ENCODE data around the gene DNAJC21.

DNAJC21 gene

DNA sequence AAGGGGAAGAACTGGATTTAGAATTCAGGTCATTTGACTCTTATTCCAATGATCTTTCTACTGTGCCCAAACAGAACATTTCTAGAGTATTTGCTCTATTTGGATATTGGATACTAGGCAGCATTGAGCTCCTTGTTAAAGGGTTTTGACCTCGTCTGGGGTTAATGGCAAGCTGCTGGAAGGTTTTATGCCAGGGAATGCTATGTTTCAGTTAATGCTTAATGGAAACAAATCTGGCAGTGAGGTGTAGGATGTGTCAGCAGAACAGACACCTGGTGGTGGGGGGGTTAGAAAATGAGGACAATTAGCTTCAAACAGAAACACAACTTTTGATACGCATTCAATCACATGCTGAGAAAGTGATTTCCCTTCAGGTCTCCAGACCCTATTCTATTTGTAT is 66.9 kb downstream of the DNAJC21 start:
- H3K18ac ChIP-seq (ENCODE audit: low read length): no peak overlapping the region
- no peak overlapping the region for H3K4me3 ChIP-seq (ENCODE audit: low read length in 2 of 2)
- no peaks in the 10 kb centered on the region for H3K9me3 ChIP-seq (replicated peaks in 1 of 2; ENCODE audit: control insufficient read depth in 2 of 2, insufficient read depth in 1 of 2, low read depth in 1 of 2, low read length in 2 of 2)
- H2AK5ac ChIP-seq (ENCODE audit: low read depth, low read length): no peak overlapping the region
- no peak overlapping the region for H3K9ac ChIP-seq (ENCODE audit: low read depth, low read length, poor library complexity)
- H3K27me3 ChIP-seq (ENCODE audit: control insufficient read depth in 3 of 3, insufficient read depth in 3 of 3, low read depth in 1 of 3, low read length in 3 of 3): no peaks in the 10 kb centered on the region
- no peak overlapping the region for H2BK15ac ChIP-seq (ENCODE audit: low read length)
- H3K27ac ChIP-seq (replicated peaks; ENCODE audit: low read length): no peak overlapping the region
- H3K4me2 ChIP-seq (ENCODE audit: insufficient read depth, low read length, poor library complexity, severe bottlenecking): no peak overlapping the region
- H2BK5ac ChIP-seq (ENCODE audit: low read length): no peak overlapping the region
- H2BK120ac ChIP-seq (ENCODE audit: low read depth, low read length): no peak overlapping the region
- H2BK12ac ChIP-seq (ENCODE audit: low read length): no peak overlapping the region
- H3K23ac ChIP-seq (ENCODE audit: low read depth, low read length, poor library complexity): no peak overlapping the region
- H3K4me1 ChIP-seq (ENCODE audit: control insufficient read depth in 2 of 2, insufficient read depth in 1 of 2, low read depth in 1 of 2, low read length in 2 of 2): no peaks in the 10 kb centered on the region
- no peak overlapping the region for H3K14ac ChIP-seq (ENCODE audit: low read length)
- H3K4ac ChIP-seq (ENCODE audit: low read length): no peak overlapping the region
- H4K91ac ChIP-seq (ENCODE audit: low read depth, low read length, poor library complexity): no peak overlapping the region
- H4K8ac ChIP-seq (ENCODE audit: low read depth, low read length): no peak overlapping the region
- no peak overlapping the region for H2AFZ ChIP-seq (ENCODE audit: low read length)
- H3K79me1 ChIP-seq (ENCODE audit: low read depth, low read length): no peaks in the 10 kb centered on the region
- WGBS, 2 donors (ENCODE audit: extremely low coverage in 2 of 2, insufficient read length in 2 of 2, insufficient replicate concordance in 1 of 2): no CpG with 5 or more reads among the region's 2 CpGs
- no peaks in the 10 kb centered on the region for H3K36me3 ChIP-seq (replicated peaks in 1 of 2; ENCODE audit: control insufficient read depth in 2 of 2, insufficient read depth in 2 of 2, low read length in 2 of 2)
- DNase-seq (ENCODE audit: low spot score): no peak

- H2BK120ac ChIP-seq (ENCODE audit: low read depth, low read length): no peak overlapping the region
- H3K36me3 ChIP-seq (replicated peaks in 1 of 2; ENCODE audit: control insufficient read depth in 2 of 2, insufficient read depth in 2 of 2, low read length in 2 of 2): no peaks in the 10 kb centered on the region
- no peak overlapping the region for H2AK5ac ChIP-seq (ENCODE audit: low read depth, low read length)
- H3K23ac ChIP-seq (ENCODE audit: low read depth, low read length, poor library complexity): no peak overlapping the region
- no peak overlapping the region for H2BK12ac ChIP-seq (ENCODE audit: low read length)
- H3K18ac ChIP-seq (ENCODE audit: low read length): no peak overlapping the region
- no CpG with 5 or more reads among the region's 6 CpGs for WGBS, 2 donors (ENCODE audit: extremely low coverage in 2 of 2, insufficient read length in 2 of 2, insufficient replicate concordance in 1 of 2)
- no peak overlapping the region for H4K91ac ChIP-seq (ENCODE audit: low read depth, low read length, poor library complexity)
- no peak overlapping the region for H2AFZ ChIP-seq (ENCODE audit: low read length)
- no peak overlapping the region for H3K14ac ChIP-seq (ENCODE audit: low read length)
- H2BK5ac ChIP-seq (ENCODE audit: low read length): no peak overlapping the region
- H4K8ac ChIP-seq (ENCODE audit: low read depth, low read length): no peak overlapping the region
- DNase-seq (ENCODE audit: low spot score): no peak
- H3K4me1 ChIP-seq (ENCODE audit: control insufficient read depth in 2 of 2, insufficient read depth in 1 of 2, low read depth in 1 of 2, low read length in 2 of 2): no peaks in the 10 kb centered on the region
- no peaks in the 10 kb centered on the region for H3K27me3 ChIP-seq (ENCODE audit: control insufficient read depth in 3 of 3, insufficient read depth in 3 of 3, low read depth in 1 of 3, low read length in 3 of 3)
- no peak overlapping the region for H3K9ac ChIP-seq (ENCODE audit: low read depth, low read length, poor library complexity)
- H3K9me3 ChIP-seq (replicated peaks in 1 of 2; ENCODE audit: control insufficient read depth in 2 of 2, insufficient read depth in 1 of 2, low read depth in 1 of 2, low read length in 2 of 2): no peaks in the 10 kb centered on the region
- H3K4me3 ChIP-seq (ENCODE audit: low read length in 2 of 2): no peak overlapping the region
- no peak overlapping the region for H3K4ac ChIP-seq (ENCODE audit: low read length)
- H3K4me2 ChIP-seq (ENCODE audit: insufficient read depth, low read length, poor library complexity, severe bottlenecking): no peak overlapping the region
- H2BK15ac ChIP-seq (ENCODE audit: low read length): no peak overlapping the region
- H3K79me1 ChIP-seq (ENCODE audit: low read depth, low read length): no peaks in the 10 kb centered on the region
- H3K27ac ChIP-seq (replicated peaks; ENCODE audit: low read length): no peak overlapping the region
These were observed 68.9 kb downstream of the DNAJC21 start for GRCh38 chr5:34998058-34998789.

DNA sequence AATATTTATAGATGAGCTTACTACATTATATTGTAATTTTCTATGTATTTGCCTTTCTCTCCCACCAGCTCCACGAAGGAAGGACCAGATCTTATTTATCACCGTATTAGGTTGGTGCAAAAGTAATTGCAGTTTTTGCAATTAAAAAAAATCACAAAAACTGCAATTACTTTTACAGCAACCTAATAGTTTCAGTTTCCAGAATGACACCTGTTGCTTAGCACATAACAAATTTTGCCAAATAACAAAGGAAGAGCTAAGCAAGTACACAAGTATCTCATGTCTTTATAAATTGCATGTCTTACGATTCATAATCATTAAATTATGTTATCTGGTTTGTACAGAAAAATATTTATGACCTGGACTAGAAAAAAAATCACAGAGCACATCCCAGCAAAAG is 72.5 kb downstream of the DNAJC21 start:
- no CpG with 5 or more reads among the region's 3 CpGs for WGBS, 2 donors (ENCODE audit: extremely low coverage in 2 of 2, insufficient read length in 2 of 2, insufficient replicate concordance in 1 of 2)
- Histone ChIP-seq H2AK5ac (ENCODE audit: low read depth, low read length) (no peak overlapping the region), H3K79me1 (ENCODE audit: low read depth, low read length) (no peaks in the 10 kb centered on the region), H3K4me3 (ENCODE audit: low read length in 2 of 2) (no peak overlapping the region), H3K23ac (ENCODE audit: low read depth, low read length, poor library complexity) (no peak overlapping the region), H3K4ac (ENCODE audit: low read length) (no peak overlapping the region), H2BK5ac (ENCODE audit: low read length) (no peak overlapping the region), H3K4me2 (ENCODE audit: insufficient read depth, low read length, poor library complexity, severe bottlenecking) (no peak overlapping the region), H3K36me3 (replicated peaks in 1 of 2; ENCODE audit: control insufficient read depth in 2 of 2, insufficient read depth in 2 of 2, low read length in 2 of 2) (no peaks in the 10 kb centered on the region), H4K91ac (ENCODE audit: low read depth, low read length, poor library complexity) (no peak overlapping the region), H4K8ac (ENCODE audit: low read depth, low read length) (no peak overlapping the region), H2BK15ac (ENCODE audit: low read length) (no peak overlapping the region), H3K27me3 (ENCODE audit: control insufficient read depth in 3 of 3, insufficient read depth in 3 of 3, low read depth in 1 of 3, low read length in 3 of 3) (peaks cover 0 to 11% (median 0%) of the 10 kb centered on the region in 3 experiments), H3K27ac (replicated peaks; ENCODE audit: low read length) (no peak overlapping the region), H2BK120ac (ENCODE audit: low read depth, low read length) (no peak overlapping the region), H3K9ac (ENCODE audit: low read depth, low read length, poor library complexity) (no peak overlapping the region), H3K18ac (ENCODE audit: low read length) (no peak overlapping the region), H2AFZ (ENCODE audit: low read length) (no peak overlapping the region), H3K14ac (ENCODE audit: low read length) (no peak overlapping the region), H3K9me3 (replicated peaks in 1 of 2; ENCODE audit: control insufficient read depth in 2 of 2, insufficient read depth in 1 of 2, low read depth in 1 of 2, low read length in 2 of 2) (no peaks in the 10 kb centered on the region), H2BK12ac (ENCODE audit: low read length) (no peak overlapping the region), H3K4me1 (ENCODE audit: control insufficient read depth in 2 of 2, insufficient read depth in 1 of 2, low read depth in 1 of 2, low read length in 2 of 2) (no peaks in the 10 kb centered on the region)
- DNase-seq (ENCODE audit: low spot score): no peak

GRCh38 chr5:35002459-35002858 is 73.1 kb downstream of the DNAJC21 start:
- H3K9me3 ChIP-seq (replicated peaks in 1 of 2; ENCODE audit: control insufficient read depth in 2 of 2, insufficient read depth in 1 of 2, low read depth in 1 of 2, low read length in 2 of 2): no peaks in the 10 kb centered on the region
- no peak overlapping the region for H3K4ac ChIP-seq (ENCODE audit: low read length)
- no peak overlapping the region for H2BK15ac ChIP-seq (ENCODE audit: low read length)
- peaks cover 0 to 11% (median 0%) of the 10 kb centered on the region in 3 experiments for H3K27me3 ChIP-seq (ENCODE audit: control insufficient read depth in 3 of 3, insufficient read depth in 3 of 3, low read depth in 1 of 3, low read length in 3 of 3)
- H2AFZ ChIP-seq (ENCODE audit: low read length): no peak overlapping the region
- H3K4me1 ChIP-seq (ENCODE audit: control insufficient read depth in 2 of 2, insufficient read depth in 1 of 2, low read depth in 1 of 2, low read length in 2 of 2): no peaks in the 10 kb centered on the region
- H3K36me3 ChIP-seq (replicated peaks in 1 of 2; ENCODE audit: control insufficient read depth in 2 of 2, insufficient read depth in 2 of 2, low read length in 2 of 2): no peaks in the 10 kb centered on the region
- no peak overlapping the region for H4K8ac ChIP-seq (ENCODE audit: low read depth, low read length)
- no peak overlapping the region for H3K18ac ChIP-seq (ENCODE audit: low read length)
- H2BK5ac ChIP-seq (ENCODE audit: low read length): no peak overlapping the region
- no peak overlapping the region for H2AK5ac ChIP-seq (ENCODE audit: low read depth, low read length)
- DNase-seq (ENCODE audit: low spot score): no peak
- no peak overlapping the region for H3K4me3 ChIP-seq (ENCODE audit: low read length in 2 of 2)
- no peak overlapping the region for H2BK120ac ChIP-seq (ENCODE audit: low read depth, low read length)
- no peaks in the 10 kb centered on the region for H3K79me1 ChIP-seq (ENCODE audit: low read depth, low read length)
- H2BK12ac ChIP-seq (ENCODE audit: low read length): no peak overlapping the region
- no peak overlapping the region for H3K4me2 ChIP-seq (ENCODE audit: insufficient read depth, low read length, poor library complexity, severe bottlenecking)
- WGBS, 2 donors (ENCODE audit: extremely low coverage in 2 of 2, insufficient read length in 2 of 2, insufficient replicate concordance in 1 of 2): no CpG with 5 or more reads among the region's 6 CpGs
- H4K91ac ChIP-seq (ENCODE audit: low read depth, low read length, poor library complexity): no peak overlapping the region
- no peak overlapping the region for H3K23ac ChIP-seq (ENCODE audit: low read depth, low read length, poor library complexity)
- no peak overlapping the region for H3K27ac ChIP-seq (replicated peaks; ENCODE audit: low read length)
- no peak overlapping the region for H3K14ac ChIP-seq (ENCODE audit: low read length)
- H3K9ac ChIP-seq (ENCODE audit: low read depth, low read length, poor library complexity): no peak overlapping the region
